ENCODE measurements around the gene KCNJ8.

GRCh38 chr12:21751517-21751916, 23.0 kb downstream of the KCNJ8 start:
- TF ChIP-seq REST (IDR thresholded peaks at IDR 0.05; ENCODE audit: insufficient replicate concordance, low read depth) (no peak), CTCF (IDR thresholded peaks at IDR 0.05; ENCODE audit: insufficient read depth, low read length) (no peak), GABPA (IDR thresholded peaks at IDR 0.05; ENCODE audit: low read depth) (no peak)

Data from HL-60 (cell line).